ENCODE data around the gene PLXNB2.

DNA sequence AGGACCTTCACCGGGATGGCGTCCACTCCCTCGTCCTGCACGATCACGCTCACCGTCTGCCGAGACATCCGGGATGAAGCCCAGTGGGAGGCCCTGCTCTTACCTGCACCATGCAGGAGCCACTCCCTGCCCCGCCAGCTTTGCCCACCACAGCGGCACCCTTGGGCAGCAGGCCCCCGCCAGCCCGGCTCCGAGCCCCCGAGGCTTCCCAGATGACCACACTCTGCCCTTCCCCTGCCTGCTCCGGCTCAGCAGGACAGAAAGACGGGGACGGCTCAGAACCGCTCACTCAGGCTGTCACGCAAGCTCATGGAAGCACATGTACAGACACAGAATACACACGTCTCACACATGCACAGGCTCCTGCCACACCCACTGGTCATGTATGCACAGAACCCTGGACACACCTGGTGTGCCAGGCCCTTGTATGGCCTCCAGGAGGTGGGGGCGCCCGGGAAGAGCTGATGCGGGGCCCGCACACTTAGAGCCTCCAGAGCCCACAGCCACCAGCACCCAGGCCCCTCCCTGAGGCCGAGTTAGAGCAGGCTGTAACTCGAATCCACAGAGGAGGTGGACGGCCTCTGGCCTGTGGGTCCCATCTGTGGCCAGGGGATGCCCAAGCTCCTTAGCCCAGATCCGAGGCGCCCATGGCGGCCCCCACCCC, 28.4 kb downstream of the PLXNB2 start:
- TF ChIP-seq ELF4 (IDR thresholded peaks at IDR 0.05): no peak
- no peak for TF ChIP-seq ZNF384 (IDR thresholded peaks at IDR 0.05)
